Fibroblast of villous mesenchyme (primary cell): ENCODE results near the gene NEFH. TPM values are rescaled to one million over a fixed set of nuclear protein-coding genes. Genes with fewer than 3 reads are reported as not detected.
A peak's percentile ranks its signal among the peaks of the same experiment; 100 is the strongest.

Source experiments
- DNase-seq: peaks from one replicate; pipeline ENCODE4 v3.0.0-alpha.2; 2010; ENCODE audit warnings: low read depth
- H3K4me3 ChIP-seq: 2 replicates; pipeline ENCODE4 v1.5.1; 2011; ENCODE audit warnings: low read depth, mild to moderate bottlenecking, low read length
- total RNA-seq: library from RNA; depleted of rRNA; stranded (reverse); fragments of >200 nt; gene quantifications from 2 replicates; pipeline ENCODE4 v1.2.3, GENCODE V29; 2012
- TF ChIP-seq, protein P1 (sequence below): IDR thresholded peaks from 2 replicates; pipeline ENCODE4 v1.5.1; 2012; ENCODE audit warnings: low read depth, mild to moderate bottlenecking, low read length; ENCODE audit not compliant: insufficient read depth

The NEFH gene
- total RNA-seq, 1 donor: under 0.01 TPM

DNA sequence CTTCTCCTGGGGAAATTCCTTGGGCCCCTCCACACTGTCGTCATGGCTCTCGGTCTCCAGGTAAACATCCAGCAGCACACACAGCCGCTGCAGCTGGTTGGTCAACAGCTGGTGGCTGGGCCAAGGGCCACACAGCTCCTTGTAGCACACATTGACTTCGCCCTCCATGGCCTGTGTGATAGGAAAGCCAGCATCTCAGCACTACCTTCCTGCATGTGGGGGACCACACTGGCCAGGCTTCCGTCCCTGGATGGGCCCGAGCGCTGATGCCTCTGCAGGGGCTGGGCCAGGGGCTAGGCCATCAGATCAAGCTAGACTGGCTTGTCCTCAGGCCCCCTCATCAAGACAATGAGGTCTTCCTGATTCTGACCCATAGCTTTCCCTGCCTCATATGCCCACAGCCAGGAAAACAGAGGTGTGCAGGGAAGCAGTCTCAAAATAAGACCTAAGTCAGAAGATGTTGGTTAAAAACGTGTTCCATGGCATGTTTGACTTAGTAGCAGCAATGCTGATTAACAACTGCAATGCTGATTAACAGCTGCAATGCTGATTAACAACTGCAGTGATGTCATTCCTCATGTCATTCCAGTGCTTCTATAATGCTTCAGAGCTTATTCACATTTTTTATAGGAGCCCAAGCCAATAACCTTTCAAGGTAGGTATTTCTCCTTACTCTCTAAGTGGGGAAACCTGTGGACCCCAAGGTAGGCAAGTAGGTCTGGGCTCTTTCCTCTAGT lies 31.3 kb downstream of the NEFH start:
- TF ChIP-seq, protein P1, sequence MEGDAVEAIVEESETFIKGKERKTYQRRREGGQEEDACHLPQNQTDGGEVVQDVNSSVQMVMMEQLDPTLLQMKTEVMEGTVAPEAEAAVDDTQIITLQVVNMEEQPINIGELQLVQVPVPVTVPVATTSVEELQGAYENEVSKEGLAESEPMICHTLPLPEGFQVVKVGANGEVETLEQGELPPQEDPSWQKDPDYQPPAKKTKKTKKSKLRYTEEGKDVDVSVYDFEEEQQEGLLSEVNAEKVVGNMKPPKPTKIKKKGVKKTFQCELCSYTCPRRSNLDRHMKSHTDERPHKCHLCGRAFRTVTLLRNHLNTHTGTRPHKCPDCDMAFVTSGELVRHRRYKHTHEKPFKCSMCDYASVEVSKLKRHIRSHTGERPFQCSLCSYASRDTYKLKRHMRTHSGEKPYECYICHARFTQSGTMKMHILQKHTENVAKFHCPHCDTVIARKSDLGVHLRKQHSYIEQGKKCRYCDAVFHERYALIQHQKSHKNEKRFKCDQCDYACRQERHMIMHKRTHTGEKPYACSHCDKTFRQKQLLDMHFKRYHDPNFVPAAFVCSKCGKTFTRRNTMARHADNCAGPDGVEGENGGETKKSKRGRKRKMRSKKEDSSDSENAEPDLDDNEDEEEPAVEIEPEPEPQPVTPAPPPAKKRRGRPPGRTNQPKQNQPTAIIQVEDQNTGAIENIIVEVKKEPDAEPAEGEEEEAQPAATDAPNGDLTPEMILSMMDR: no peak
- H3K4me3 ChIP-seq: no peak overlapping the region
- no peak for DNase-seq

DNA sequence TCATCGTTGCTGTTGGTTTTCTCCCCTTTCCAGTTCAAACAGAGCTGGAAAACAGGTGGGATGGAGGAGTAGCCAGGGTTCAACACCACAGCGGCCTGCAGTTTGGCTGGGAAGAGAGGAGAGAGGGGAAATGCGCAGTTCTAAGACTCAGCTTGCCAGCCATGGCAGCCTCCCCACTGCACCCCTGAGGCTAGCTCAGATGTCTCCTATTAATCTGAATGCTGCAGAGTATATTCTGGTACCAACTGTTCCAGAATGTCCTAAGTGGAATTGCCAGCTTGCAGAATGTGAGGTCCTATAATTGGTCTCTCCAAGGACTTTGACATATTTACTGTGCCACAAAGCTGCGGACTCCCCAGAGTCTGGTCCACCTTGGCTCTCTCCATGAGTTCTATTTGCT lies 32.0 kb downstream of the NEFH start:
- TF ChIP-seq, protein P1: no peak
- DNase-seq: no peak
- no peak overlapping the region for H3K4me3 ChIP-seq

DNA sequence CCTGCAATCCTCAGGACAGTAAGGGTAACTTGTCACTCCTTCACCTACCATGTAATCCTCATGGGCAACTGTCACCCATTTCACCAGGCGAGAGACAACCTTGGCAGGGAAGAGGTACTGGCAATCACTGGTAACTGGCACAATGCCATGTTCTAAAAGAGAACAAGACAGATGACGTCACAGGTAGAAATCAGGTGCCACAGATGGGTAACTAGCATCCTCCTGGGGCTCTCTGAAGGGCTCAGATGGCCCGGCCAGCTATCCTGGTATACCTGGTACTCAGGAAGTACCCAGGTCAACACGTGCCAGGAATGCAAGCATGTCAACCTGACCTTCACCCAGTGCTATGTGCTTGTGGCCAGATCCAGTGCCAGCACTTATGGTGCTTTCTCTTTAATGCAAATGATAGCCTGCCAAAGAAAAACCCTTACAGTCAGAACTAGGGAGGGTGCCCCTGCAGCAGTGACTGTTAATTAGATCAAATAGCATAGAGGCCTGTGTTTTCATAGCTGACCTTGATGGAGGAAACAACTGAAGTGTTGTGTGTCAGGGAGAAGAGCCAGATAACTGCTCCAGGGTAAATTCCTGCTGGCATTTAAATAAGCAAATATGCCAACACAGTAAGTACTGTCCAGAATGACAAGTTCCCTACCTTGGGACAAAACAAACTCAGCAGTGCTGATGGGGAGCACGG lies 37.3 kb downstream of the NEFH start:
- no peak for DNase-seq
- H3K4me3 ChIP-seq: no peak overlapping the region

DNA sequence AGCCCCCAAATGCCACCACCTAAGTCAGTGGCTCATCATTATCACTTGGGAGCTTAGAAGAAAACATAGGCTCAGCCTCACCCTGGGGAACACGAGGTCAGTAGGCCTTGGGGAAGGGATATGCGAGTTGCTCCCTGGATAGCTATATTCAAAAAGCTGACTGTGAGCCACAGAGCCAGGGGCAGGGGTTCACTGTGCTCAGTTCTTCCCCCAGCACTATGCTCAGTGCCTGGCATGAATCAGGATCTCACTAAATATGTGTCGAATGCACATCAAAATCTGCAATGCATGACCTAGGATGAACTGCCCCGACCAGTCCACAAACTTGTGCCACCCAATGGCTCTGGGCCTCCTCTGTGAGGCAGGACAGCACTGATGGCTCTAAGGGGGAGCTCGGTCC lies 38.4 kb downstream of the NEFH start:
- TF ChIP-seq, protein P1: no peak
- no peak overlapping the region for H3K4me3 ChIP-seq
- DNase-seq: no peak

More for the DNA sequence above, 37.3 kb downstream of the NEFH start:
- TF ChIP-seq, protein P1: no peak

DNA sequence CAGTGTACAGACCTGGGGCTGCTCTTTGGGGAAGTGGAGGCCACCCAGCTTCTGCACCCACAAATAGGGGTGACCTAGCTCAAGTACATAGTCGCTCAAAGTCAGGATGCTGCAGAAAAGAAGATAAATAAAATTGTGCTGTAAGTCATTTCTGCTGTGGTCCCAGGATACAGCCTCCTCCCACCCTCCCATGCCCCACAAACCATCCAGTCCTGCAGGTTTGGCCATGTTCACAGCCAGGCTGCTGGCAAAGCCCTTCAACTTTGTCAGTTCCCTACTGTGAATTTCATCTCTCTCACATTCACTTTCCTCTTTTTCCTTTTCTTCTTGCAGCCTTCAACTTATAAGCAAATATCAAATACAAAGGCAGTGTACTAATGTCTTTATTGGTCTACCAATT lies 40.0 kb downstream of the NEFH start:
- H3K4me3 ChIP-seq: no peak overlapping the region
- TF ChIP-seq, protein P1: no peak
- DNase-seq: no peak

DNA sequence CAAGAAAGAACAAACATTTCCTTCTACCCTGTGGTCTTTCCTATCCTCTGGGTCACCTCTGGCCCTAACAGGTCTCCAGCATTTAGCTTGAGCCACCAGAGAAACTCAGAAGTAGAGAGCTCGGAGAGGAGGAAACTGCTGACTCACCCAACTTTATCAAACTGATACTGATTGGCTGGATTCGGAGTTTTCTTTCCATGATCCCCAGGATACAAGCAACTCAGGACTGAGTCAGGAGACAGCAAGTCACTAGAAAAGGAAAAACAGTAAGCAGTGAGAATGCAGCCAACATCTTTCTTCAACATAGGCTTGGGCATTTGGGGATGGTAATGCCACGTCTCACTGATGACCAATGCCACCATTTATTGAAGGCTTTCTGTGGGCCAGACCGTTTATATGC lies 40.8 kb downstream of the NEFH start:
- TF ChIP-seq, protein P1: no peak
- DNase-seq: peak; percentile 63
- no peak overlapping the region for H3K4me3 ChIP-seq
